Measurements from ENCODE around the gene FCN3.

The FCN3 gene

GRCh38 chr1:27358038-27358927, 16.3 kb downstream of the FCN3 start:
- DNase-seq (ENCODE audit: low read depth), result no peak

GRCh38 chr1:27357281-27358037, 17.2 kb downstream of the FCN3 start:
- peak; percentile 70 for DNase-seq (ENCODE audit: low read depth)

GRCh38 chr1:27356619-27357280, 17.9 kb downstream of the FCN3 start:
- DNase-seq (ENCODE audit: low read depth), result no peak

DNA sequence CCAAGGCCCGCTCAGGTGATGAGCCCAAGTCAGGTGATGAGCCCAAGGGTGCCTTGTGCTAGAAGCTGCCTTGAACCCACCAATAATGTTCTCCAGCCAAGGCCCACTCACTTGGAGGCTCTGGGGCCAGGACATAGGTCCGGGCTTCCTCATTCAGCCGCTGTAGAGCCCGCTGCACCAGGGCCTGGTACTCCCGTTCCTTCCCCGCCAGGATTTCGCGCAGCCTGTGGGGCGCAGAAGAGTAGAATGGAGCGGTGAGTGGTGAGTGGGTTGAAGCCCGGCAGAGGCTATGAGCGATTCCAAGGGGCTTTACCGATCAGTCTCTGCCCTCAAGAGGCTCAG, 18.4 kb downstream of the FCN3 start:
- no peak for DNase-seq (ENCODE audit: low read depth)

GRCh38 chr1:27355683-27356082, 18.9 kb downstream of the FCN3 start:
- no peak for DNase-seq (ENCODE audit: low read depth)

DNA sequence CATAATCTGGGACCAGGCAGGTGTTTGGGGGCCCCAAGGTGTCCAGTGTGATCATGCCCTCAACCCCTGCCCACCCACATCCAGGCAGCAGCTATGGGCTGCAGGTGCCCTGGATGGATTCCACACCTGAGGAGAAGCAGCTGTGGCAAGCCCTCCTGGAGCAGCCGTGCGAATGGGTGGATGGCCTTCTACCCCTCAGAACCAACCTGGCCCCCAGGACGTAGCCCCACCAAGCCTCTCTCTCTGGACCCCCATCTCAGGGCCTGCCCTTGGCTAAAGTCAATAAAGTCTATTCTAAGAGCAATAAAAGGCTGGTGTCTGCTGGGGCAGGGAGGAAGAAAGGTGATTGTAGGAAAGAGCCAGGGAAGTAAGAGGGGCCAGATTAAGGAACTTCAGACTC, 21.0 kb downstream of the FCN3 start:
- DNase-seq (ENCODE audit: low read depth), result no peak

GRCh38 chr1:27353166-27353565, 21.5 kb downstream of the FCN3 start:
- DNase-seq (ENCODE audit: low read depth), result no peak

GRCh38 chr1:27351541-27352107, 23.0 kb downstream of the FCN3 start:
- DNase-seq (ENCODE audit: low read depth), result no peak

DNA sequence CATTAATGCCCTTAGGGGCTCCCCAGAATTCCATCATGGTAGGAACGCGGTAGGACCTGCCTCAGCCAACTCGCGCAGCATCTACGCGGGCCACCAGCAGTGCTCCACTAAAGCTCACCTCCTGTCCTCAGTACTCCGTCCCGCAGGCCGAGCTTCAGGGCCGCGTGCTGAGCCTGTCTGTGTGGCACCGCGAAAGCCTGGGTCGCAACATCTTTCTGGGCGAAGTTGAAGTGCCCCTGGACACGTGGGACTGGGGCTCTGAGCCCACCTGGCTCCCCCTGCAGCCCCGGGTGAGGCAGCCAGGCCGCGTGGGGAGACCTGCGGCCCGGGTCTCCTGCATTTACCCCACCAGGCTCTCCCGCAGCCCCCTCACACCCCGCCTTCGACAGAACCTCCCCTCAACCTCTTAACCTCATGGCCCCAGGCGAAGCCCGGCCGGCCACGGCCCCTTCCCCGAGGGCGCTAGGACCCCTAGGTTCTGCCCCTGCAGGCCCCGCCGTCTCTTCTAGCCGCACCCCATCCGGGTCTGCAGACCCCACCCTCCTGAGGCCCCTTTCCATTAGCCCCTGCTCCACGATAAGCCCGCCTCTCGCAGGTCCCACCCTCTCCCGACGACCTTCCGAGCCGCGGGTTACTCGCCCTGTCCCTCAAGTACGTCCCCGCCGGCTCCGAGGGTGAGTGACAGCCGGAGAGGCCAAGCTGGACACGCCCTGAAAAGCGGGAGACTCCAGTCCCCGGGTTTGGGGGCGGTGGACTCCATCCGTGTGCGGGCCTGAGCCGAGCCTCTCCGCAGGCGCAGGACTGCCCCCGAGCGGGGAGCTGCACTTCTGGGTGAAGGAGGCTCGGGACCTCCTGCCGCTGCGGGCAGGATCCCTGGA, 23.7 kb downstream of the FCN3 start:
- no peak for DNase-seq (ENCODE audit: low read depth)

- no peak for DNase-seq (ENCODE audit: low read depth)
Observed at GRCh38 chr1:27349784-27350662, 24.6 kb downstream of the FCN3 start.

DNA sequence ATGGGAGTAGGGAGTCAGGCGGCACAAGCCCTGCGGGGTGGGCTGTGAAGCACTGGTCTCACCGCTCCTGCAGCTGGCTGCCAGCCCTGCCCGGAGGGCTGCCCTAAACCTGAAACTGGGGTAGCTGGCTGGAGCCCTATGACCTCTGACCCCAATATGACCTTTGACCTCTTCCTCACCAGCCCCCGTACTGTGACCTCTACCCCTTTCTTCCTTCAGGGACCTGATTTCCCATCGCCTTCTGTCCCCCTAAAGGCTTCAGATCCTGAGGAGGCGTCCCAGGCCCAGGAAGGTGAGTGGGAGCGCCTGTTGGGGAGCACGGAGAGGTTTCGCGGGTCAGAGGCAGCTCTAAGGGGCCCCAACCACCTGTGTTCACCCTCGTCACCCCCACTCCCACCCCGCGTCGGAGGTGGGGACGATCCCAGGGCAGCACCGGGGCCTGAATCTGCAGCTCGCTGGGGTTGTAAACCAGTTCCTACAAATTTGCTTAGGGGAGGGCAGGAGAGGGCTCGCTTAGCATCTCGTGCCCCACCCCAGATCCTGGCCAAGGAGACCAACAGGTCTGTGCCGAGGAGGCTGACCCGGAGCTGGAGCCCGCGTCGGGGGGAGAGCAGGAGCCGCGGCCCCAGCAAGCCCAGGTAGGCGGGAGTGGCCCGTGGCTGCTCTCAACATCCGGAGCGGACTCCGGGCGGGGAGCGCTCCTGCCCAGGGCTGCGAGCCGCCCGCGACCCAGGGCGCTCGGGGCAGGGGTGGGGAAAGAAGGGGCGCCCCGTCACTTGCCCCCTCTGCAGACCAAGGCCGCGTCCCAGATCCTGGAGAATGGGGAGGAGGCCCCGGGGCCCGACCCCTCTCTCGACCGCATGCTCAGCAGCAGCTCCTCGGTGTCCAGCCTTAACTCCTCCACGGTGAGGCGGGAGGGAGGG, 25.5 kb downstream of the FCN3 start:
- DNase-seq (ENCODE audit: low read depth), result no peak

DNA sequence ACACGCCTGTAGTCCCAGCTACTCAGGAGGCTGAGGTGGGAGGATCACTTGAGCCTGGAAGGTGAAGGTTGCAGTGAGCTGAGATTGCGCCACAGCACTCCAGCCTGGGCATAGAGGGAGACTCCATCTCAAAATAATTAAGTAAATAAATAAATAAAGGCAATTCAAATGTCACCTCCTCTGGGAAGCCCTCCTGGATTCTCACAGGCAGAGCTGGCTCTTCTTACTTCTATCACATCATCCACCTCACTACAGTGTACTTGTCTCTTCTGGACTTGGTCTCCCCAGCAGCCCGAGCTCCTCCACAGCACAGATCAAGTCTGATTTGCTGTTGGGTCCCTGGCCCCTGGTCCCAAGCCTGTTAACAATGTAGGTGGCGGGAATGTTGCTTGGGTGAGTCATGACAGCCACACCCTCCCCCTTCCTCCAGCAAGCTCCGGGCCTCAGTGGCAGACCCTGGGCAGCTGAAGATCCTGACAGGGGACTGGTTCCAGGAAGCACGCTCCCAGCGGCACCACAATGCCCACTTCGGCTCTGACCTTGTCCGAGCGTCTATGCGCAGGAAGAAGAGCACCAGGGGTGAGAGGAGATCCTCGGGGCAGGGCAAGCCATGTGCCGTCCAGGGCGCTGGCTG, 27.5 kb downstream of the FCN3 start:
- DNase-seq (ENCODE audit: low read depth), result no peak

DNA sequence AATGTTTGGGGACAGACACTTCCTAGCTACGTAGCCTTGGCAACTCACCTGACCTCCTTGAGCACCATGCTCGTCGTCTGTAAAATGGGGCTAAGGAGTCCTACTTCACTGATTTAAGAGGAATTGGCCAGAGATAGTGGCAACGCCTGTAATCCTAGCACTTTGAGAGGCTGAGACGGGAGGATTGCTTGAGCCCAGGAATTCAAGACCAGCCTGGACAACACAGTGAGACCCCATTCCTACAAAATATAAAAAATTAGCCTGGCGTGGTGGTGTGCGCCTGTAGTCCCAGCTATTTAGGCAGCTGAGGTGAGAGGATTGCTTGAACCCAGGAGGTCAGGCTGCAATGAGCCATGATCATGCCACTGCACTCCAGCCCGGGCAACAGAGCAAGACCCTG, 28.3 kb downstream of the FCN3 start:
- no peak for DNase-seq (ENCODE audit: low read depth)

GRCh38 chr1:27345272-27345671, 29.4 kb downstream of the FCN3 start:
- DNase-seq (ENCODE audit: low read depth), result no peak

GRCh38 chr1:27343639-27344025, 31.0 kb downstream of the FCN3 start:
- DNase-seq (ENCODE audit: low read depth), result no peak

GRCh38 chr1:27342778-27343638, 31.6 kb downstream of the FCN3 start:
- DNase-seq (ENCODE audit: low read depth), result peak; percentile 65

DNA sequence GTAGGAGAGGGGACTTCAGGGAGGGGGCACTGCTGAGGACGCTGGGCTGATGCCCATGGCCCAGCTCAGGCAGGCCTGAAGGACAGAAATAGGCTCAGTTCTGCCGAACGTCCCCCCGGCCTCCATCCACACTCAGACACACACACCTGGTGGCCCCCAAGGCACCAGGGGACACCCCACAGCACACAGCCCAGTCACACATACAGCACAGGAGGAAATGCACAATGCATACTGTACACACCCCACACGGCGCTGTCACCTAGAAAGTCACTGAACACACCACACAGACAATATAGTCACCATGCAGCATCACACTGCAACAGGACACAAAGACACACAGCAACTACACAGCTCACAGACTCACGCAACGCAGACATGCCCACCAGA, 32.2 kb downstream of the FCN3 start:
- no peak for DNase-seq (ENCODE audit: low read depth)
